ENCODE measurements around the gene GPR132. TPM values are rescaled to one million over a fixed set of nuclear protein-coding genes. Genes with fewer than 3 reads are reported as not detected.

GPR132 gene
- total RNA-seq, 4 donors from 2014 or later = 2.7 to 9.0 (median 7.6) TPM

DNA sequence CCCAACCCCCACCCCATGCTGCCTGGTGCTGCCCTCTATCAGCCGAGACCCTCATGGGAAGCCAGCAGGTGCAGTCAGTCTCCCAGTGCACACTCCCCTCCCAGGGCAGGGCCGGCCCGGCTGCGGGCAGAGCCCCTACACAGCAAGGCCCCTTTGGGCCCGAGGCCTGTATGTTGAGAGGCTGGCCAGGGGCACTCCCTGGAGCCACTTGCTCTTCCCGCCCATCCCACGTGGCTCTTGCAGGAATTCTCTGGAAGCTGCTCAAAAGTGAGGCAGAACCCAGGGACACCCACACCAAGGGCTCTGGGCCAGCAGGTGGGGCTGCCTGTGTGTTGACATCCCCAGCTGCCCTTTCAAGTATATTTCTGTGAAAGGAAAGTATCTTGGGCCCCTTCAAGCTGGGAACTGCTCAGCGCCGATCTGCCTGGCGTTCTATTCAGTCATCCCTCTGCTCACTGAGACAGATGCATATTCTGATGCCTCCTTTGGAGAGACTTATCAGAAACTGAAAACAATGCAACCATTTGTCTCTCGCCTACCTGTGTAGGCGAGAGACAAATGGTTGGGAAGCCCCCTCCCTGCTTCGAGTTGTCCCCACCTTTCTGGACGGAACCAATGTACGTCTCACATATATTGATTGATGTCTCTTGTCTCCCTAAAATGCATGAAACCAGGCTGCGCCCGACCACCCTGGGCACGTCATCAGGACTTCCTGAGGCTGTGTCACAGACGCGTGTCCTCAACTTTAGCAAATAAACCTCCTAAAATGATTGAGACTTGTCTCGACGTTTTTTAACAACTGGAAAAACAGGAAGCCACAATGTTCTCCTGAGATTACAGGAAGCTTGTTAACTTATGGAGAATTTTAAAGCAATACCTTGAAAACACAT lies 6.0 kb downstream of the GPR132 start:
- DNase-seq (ENCODE audit: low spot score) (no peak), ATAC-seq (ENCODE audit: low FRiP score) (peak; percentile 57)
- TF ChIP-seq, protein P1, sequence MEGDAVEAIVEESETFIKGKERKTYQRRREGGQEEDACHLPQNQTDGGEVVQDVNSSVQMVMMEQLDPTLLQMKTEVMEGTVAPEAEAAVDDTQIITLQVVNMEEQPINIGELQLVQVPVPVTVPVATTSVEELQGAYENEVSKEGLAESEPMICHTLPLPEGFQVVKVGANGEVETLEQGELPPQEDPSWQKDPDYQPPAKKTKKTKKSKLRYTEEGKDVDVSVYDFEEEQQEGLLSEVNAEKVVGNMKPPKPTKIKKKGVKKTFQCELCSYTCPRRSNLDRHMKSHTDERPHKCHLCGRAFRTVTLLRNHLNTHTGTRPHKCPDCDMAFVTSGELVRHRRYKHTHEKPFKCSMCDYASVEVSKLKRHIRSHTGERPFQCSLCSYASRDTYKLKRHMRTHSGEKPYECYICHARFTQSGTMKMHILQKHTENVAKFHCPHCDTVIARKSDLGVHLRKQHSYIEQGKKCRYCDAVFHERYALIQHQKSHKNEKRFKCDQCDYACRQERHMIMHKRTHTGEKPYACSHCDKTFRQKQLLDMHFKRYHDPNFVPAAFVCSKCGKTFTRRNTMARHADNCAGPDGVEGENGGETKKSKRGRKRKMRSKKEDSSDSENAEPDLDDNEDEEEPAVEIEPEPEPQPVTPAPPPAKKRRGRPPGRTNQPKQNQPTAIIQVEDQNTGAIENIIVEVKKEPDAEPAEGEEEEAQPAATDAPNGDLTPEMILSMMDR (IDR thresholded peaks at IDR 0.05) = no peak

DNA sequence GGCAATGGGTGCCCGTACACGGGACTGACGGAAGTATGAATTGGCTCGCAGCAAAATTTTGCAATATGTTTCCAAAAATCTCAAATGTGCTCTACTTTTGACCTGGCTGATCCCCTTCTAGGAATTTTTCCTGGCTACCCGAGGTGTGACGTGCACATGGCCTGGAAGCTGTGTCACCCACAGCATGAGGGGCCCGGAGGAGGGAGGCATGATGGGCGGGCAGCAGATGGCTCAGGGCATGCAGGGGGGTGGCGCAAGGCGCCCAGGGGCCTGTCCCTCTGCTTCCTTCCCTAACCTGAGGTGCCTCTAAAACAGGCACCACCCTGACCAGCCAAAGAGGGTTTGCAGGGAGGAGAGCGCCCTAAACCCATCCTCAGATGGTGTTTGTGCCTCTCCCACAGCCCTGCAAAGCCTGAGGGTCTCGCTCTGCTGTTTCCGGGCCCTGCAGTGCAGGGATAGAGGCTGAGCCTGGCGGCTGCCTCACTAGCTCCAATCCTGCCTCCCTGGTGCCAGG lies 6.7 kb downstream of the GPR132 start:
- ATAC-seq (ENCODE audit: low FRiP score) (no peak), DNase-seq (ENCODE audit: low spot score) (no peak)
- TF ChIP-seq, protein P1 (IDR thresholded peaks at IDR 0.05) = no peak

- DNase-seq (ENCODE audit: low spot score) = no peak
- TF ChIP-seq, protein P1 (IDR thresholded peaks at IDR 0.05) = no peak
- ATAC-seq (ENCODE audit: low FRiP score) = no peak
These were observed 8.9 kb downstream of the GPR132 start for GRCh38 chr14:105056303-105056831.

DNA sequence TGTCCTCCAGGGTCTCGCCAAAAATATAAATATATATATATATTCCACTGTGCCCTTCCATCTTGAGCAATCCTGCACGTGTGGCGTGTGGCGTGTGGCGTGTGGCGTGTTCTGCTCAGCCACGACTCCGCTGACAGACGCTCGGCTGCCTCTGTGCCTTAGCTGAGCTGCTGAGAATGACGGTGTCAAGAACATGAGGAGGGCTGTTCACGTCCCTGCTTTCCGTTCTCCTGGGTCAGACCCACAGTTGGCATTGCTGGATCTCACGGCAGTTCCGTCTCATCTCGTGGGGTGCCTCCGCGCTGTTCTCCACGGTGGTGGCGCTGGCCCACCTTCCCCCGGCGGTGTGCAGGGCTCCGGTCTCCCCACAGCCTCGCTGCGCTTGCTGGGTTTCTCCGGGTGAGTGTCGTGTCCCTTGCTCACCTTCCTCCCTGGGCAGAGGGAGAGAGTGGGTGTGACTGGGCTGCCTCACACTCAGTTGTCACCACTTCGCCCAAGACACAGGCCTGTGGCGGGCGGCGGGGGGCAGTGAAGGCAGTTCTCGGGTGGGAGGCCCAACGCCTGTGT lies 9.4 kb downstream of the GPR132 start:
- ATAC-seq (ENCODE audit: low FRiP score) = no peak
- TF ChIP-seq, protein P1 (IDR thresholded peaks at IDR 0.05) = no peak
- no peak for DNase-seq (ENCODE audit: low spot score)

- no peak for DNase-seq (ENCODE audit: low spot score)
- no peak for ATAC-seq (ENCODE audit: low FRiP score)
- TF ChIP-seq, protein P1 (IDR thresholded peaks at IDR 0.05) = no peak
These were observed 9.9 kb downstream of the GPR132 start for GRCh38 chr14:105055334-105055733.

- TF ChIP-seq, protein P1 (IDR thresholded peaks at IDR 0.05) = no peak
- DNase-seq (ENCODE audit: low spot score) = no peak
- no peak for ATAC-seq (ENCODE audit: low FRiP score)
These were observed 11.2 kb downstream of the GPR132 start for GRCh38 chr14:105053996-105054395.
